ENCODE results near the gene XPO5. TPM values are rescaled to one million over a fixed set of nuclear protein-coding genes. Genes with fewer than 3 reads are reported as not detected.

The XPO5 gene
- total and polyA plus RNA-seq, 10 donors = 7.1 to 33.1 (median 23.3) TPM

GRCh38 chr6:43516697-43517504 lies 58.9 kb downstream of the XPO5 start, which contains the start of the genes POLR1C and YIPF3:
Gene POLR1C (plus strand): TSS chr6:43517089. CDS start chr6:43517110, 21 bp downstream.
Gene YIPF3 (minus strand): TSS chr6:43516926. CDS start chr6:43516807, 119 bp downstream.
- H3K9me3 ChIP-seq = no peaks in the 10 kb centered on the region
- TF ChIP-seq POLR2A (IDR thresholded peaks at IDR 0.05) = no peak
- TF ChIP-seq POLR2AphosphoS5 (IDR thresholded peaks at IDR 0.05) = peak; percentile 86 to 88 (median 87)
- peak in 3 of 11 experiments; percentile 11 to 29 (median 18) for TF ChIP-seq CTCF (IDR thresholded peaks at IDR 0.05 in 8 of 11, conservative IDR thresholded peaks at IDR 0.05 in 3 of 11)
- no peaks in the 10 kb centered on the region for H3K27me3 ChIP-seq (replicated peaks in 1 of 7)
- peaks cover 33 to 70% (median 48%) of the 10 kb centered on the region in 6 donors for H3K4me1 ChIP-seq
- WGBS, 5 donors = 0 to 1% (median 1%) methylated on average over 49 to 57 of the region's 57 CpGs
- peak within 1 kb of the TSS; percentile 60 to 97 (median 92) for H3K27ac ChIP-seq
- peak within 1 kb of the TSS; percentile 64 to 97 (median 84) for H3K4me3 ChIP-seq
- peak; percentile 98 for DNase-seq
- intact Hi-C loops (cut with DNase I; ENCODE audit: low total_unique reads) = no loop called here
- H3K36me3 ChIP-seq = peaks cover 5 to 74% (median 61%) of the 10 kb centered on the region in 6 donors

- H3K9me3 ChIP-seq = no peaks in the 10 kb centered on the region
- intact Hi-C loops (cut with DNase I; ENCODE audit: low total_unique reads) = no loop called here
- TF ChIP-seq POLR2A (IDR thresholded peaks at IDR 0.05) = no peak
- TF ChIP-seq POLR2AphosphoS5 (IDR thresholded peaks at IDR 0.05) = no peak
- no peak for TF ChIP-seq CTCF (IDR thresholded peaks at IDR 0.05 in 8 of 11, conservative IDR thresholded peaks at IDR 0.05 in 3 of 11)
- no peak for DNase-seq
- WGBS, 5 donors = 0 to 5% (median 1%) methylated on average over 10 of the region's 10 CpGs
- H3K27ac ChIP-seq = peak overlapping the region; percentile 58 to 97 (median 92)
- H3K36me3 ChIP-seq = peaks cover 5 to 74% (median 61%) of the 10 kb centered on the region in 6 donors
- peaks cover 33 to 76% (median 48%) of the 10 kb centered on the region in 6 donors for H3K4me1 ChIP-seq
- H3K4me3 ChIP-seq = peak overlapping the region; percentile 64 to 97 (median 84)
- no peaks in the 10 kb centered on the region for H3K27me3 ChIP-seq (replicated peaks in 1 of 7)
These were observed 59.5 kb downstream of the XPO5 start for GRCh38 chr6:43516367-43516696.

GRCh38 chr6:43515808-43516207 lies 60.0 kb downstream of the XPO5 start:
- TF ChIP-seq CTCF (IDR thresholded peaks at IDR 0.05 in 8 of 11, conservative IDR thresholded peaks at IDR 0.05 in 3 of 11) = no peak
- TF ChIP-seq POLR2A (IDR thresholded peaks at IDR 0.05) = no peak
- no peak for TF ChIP-seq POLR2AphosphoS5 (IDR thresholded peaks at IDR 0.05)
- Histone ChIP-seq H3K36me3 (peaks cover 5 to 74% (median 60%) of the 10 kb centered on the region in 6 donors), H3K4me3 (peak overlapping the region; percentile 64 to 97 (median 84)), H3K27ac (peak overlapping the region; percentile 58 to 97 (median 92)), H3K27me3 (replicated peaks in 1 of 7) (no peaks in the 10 kb centered on the region), H3K9me3 (no peaks in the 10 kb centered on the region), H3K4me1 (peaks cover 33 to 81% (median 50%) of the 10 kb centered on the region in 6 donors)
- DNase-seq = no peak
- intact Hi-C loops (cut with DNase I; ENCODE audit: low total_unique reads) = no loop called here
- WGBS, 5 donors = 70 to 82% (median 79%) methylated on average over 9 of the region's 9 CpGs

GRCh38 chr6:43511824-43512415 lies 63.9 kb downstream of the XPO5 start:
- H3K9me3 ChIP-seq = no peaks in the 10 kb centered on the region
- peaks cover 5 to 53% (median 42%) of the 10 kb centered on the region in 6 donors for H3K36me3 ChIP-seq
- peaks cover 32 to 91% (median 56%) of the 10 kb centered on the region in 6 donors for H3K4me1 ChIP-seq
- 85 to 91% (median 89%) methylated on average over 11 of the region's 11 CpGs for WGBS, 5 donors
- H3K27ac ChIP-seq = no peak overlapping the region
- DNase-seq = peak; percentile 61
- H3K27me3 ChIP-seq (replicated peaks in 1 of 7) = peaks cover 3 to 31% (median 10%) of the 10 kb centered on the region in 7 donors
- no peak overlapping the region for H3K4me3 ChIP-seq
- intact Hi-C loops (cut with DNase I; ENCODE audit: low total_unique reads) = no loop called here
- no peak for TF ChIP-seq POLR2A (IDR thresholded peaks at IDR 0.05)
- TF ChIP-seq POLR2AphosphoS5 (IDR thresholded peaks at IDR 0.05) = peak in 1 of 3 donors; percentile 29
